Activated T-cell treated with anti-CD3 and anti-CD28 coated beads for 4 hours (primary cell): ENCODE data around the gene DUSP10.

Experiments
- DNase-seq: peaks from one replicate; pipeline ENCODE4 v3.0.0-alpha.2; 2020

DUSP10 gene

DNA sequence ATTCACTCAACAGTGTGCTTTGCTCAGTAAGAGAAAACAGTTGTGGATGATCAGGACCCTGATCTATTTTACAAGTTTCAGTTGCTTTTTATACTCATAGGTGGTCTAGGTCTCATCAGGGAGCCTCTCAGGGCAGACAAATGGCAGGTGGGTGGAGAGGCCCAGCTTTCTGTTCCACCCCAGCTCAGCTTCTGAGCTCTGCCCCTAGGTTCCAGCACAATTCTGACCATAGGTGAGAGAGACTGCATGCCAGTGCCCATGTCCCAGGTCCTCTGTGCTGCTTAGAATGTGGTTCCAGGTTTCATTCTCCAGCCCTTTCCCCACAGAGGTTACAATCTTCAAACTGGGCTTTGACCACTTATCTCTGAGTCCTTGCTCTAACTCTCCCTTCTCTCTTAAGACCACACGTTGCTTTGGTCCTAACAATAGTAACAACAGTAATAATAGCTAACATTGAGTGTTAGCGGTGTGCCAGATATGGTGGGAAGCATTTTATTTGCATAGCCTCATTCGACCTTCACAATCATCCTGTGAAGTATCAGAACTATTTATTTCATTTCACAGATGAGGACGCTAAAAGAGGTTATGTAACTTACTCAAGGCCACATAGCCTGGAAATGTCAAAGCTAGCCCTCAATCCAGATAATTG lies 19.6 kb upstream of the DUSP10 start:
- DNase-seq = no peak

DNA sequence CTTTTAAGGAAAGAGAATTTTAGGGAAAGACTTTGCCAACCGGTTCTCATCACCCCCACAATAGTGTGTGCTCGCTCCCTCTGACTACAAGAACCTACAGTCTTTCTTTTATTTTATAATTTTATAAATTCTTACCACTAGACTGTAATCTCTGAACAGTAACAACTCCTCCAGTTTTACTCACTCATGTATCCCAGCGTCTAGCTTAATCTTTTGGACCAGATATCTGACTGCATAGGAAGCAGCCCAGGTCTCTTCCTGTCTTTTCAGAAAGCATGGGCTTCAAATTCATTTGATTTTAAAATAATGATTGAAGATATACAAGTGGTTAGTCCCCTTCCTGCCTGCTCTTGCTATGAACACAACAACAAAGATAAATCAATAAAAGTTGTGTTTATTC lies 19.0 kb upstream of the DUSP10 start:
- DNase-seq = no peak

DNA sequence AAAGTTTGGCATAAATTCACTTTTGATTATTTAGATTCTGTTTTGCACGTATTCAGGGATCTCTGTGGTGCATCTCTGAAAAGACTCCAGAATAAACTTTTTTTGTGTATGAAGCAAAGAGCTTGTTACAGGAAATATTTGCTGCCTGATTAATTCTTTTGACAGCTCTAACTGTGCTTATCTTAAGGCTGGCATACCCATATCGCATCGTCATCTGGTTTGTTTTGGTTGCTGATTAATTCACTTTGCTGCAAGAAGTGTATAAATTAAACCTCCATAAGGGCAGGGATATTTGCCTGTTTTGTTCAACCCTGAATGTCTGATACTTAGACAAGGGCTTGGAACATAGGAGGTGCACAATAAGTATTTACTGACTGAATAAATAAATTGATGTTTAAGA lies 17.5 kb upstream of the DUSP10 start:
- no peak for DNase-seq

DNA sequence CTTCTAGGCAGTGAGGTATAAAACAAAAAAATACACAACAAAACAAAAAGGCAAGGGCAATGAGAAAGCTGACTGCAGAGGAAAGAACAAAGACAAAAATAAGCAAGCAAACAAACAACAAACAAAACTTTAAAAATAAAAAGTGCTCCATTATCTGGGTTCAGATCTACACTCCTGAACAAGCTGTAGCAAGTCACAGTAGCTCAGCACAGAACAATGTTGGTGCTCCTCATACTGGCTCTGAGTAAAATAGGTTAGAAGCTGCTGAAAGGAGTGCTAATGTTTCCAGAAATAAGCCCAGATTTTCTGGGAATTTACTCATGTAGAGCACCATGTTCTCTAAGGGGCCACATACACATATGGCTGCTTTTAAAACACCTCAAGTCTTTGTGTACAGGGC lies 16.6 kb upstream of the DUSP10 start:
- no peak for DNase-seq

DNA sequence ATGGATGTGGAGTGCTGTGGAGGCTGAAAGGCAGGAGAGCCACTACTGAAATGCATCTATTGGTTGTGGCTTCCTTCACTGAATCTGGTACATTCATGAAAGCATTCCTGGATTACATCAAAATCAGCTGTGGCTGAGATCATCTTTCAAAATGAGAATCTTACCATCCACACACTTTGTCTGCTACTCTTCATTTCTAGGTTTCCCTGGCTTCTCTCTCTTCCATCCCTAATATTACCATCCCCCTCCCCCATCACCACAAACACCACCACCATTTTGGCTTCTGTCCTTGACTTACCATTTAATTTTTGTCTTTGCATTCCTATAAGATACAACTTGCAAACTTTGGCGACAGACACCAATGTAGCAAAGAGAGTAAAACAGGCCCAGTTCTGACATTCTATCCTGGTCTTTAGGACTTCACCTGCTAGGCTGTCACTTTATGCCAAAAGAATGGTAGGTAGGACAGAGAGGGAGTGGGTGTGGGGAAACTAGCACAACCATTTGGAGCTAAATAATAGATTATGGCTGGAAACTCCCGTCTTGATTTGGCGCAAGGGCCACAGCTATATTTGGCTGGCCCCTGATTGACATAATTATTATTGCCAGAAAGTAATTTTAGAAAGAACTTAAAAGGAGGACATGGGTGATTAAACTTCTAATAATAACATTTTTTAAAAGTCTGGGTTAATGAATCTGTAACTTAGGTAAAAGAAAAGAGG lies 15.1 kb upstream of the DUSP10 start:
- no peak for DNase-seq

DNA sequence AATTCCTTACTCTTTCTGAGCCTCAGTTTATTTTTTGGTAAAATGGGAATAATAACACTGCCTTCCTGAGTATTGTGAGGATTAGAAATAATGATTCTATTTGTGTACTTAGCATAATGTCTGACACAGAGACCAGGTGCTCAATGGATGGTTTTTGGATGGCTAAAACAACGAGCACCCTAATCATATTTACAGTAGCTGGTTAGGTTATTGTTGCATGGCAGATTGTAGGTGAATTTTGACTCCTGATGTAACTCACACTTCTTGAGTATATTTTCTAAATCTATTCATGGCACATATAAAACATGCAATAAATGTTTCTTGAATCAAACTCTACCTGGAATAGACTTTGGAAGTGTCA lies 11.9 kb upstream of the DUSP10 start:
- DNase-seq = no peak

DNA sequence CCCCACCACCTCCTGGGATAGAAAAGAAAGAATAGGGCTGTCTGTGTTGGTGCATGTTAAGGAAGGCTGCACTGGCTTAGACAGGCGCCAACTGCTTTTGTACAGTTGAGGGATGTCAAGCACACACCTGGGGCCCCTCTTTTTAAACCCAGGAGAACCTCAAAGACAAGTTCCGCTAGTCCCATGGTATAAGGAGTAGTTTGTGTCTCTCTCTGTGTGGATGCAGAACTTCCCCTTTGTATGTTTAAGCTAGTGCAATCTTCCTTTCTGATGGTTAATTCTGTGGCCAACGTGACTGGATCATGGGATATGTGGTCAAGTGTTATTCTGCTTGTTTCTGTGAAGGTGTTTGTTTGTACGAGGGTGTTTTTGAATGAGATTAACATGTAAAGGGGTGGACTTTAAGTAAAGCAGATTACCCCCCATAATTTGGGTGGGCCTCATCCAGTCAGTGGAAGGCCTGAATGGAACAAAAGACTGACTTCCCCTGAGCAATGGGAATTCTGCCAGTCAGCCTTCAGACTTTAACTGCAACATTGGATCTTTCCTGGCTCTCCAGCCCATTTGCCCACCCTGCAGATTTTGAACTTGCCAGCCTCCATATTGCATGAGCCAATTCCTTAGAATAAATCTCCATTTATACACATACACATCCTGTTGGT lies 9.5 kb upstream of the DUSP10 start:
- DNase-seq = no peak

DNA sequence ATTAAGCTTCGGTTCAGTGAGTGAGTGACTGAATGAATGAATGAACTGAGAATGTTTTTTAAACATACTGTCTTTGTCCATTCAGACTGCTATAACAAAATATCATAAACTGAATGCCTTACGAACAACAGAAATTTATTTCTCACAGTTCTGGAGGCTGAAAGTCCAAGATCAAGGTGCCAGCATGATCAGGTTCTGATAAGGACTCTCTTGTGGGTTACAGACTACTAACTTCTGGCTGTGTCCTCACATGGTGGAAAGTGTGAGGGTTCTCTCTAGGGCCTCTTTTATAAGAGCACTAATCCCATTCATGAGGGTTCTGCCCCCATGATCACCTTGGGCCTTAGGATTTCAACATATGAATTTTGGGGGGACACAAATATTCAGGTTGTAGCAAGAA lies 7.1 kb upstream of the DUSP10 start:
- no peak for DNase-seq

DNA sequence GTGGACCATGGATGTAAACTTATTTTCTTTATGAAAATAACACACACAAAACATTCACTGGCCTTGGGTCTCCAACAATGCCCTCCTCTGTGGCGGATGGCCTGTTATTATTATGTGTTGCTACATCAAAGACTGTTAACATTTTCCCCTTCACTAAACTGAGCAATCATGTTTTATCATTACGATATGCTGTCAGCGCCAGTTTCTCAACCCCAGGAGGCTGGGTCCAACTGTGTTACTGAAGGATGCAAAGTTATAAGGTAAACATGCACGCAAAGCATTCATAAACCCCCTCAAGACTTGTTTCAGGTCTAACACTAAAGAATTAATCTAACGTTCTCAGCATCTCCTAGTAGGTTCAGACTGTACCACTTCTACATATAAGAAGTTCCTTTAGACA lies 6.0 kb upstream of the DUSP10 start:
- no peak for DNase-seq

DNA sequence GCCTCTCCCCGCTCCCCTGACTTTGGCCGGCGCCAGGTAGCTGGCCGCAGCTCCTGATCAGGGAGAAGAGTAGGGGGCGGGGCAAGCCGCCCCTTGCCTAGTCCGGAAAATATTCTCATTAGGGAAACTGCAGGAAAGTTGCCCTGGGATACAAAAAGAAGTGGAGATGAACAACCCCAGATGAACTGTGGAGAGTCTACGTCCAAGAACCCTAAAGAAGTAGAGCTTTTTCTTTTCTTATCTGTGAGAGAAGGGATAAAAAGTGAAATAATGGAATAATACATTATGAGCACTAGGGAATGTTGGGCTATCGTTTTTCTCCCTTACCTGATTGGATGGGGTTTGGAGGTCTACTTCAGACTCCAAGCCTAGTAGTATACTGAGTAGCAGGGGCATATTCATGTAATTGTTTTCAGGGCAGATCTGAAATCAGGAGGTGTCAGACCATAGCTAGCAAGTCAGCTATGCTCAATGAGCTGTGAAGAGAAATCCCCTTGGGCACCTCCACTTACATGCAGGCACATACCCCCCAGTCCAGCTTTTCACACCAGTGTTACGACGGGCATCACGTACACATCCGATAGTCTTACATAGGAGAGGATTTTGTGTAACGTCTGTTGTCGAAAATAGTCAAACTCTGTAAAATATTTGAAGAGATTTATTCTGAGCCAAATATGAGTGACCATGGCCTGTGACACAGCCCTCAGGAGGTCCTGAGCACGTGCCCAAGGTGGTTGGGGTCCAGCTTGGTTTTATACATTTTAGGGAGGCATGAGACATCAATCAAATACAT lies 1.7 kb upstream of the DUSP10 start:
- DNase-seq = no peak

DNA sequence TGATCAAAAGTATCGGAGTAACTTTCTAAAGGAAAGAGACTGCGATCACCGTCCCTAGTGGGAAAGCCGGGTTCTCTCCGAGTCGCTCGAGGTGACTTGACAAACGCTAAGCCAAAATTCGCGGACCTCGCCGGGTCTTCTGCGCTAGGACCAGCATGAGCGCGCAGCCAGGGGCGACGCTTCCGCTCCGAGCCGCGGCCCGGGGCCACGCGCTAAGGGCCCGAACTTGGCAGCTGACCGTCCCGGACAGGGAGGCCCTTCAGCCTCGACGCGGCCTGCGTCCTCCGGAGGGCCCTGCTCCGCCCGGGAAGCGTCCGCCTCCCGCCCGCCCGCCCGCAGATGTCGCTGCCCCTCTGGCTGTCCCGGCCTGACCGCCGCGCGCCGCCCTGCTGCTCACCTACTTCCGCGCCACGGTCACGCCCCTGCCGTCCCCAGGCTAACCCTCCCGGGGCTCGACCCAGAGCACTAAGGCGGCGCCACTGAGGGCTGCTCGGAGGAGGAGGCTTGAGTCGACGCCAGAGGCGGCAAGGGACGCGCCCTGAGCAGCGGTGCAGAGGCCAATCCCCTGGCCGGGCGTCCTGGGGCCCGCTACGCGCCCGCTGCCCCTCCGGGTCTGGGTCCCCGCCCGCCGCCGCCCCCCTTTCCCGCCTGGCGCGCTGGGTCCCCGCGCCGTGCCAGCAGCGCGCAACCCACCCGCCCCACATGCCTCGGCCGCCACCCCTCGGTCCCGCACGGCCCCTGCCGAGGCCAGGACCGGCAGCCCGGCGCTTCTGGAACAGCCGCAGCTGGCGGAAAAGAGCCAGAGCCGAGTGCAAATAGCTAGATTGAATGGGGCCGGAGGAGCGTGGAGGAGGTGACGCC lies 896 bp upstream of the DUSP10 start:
- peak; percentile 54 for DNase-seq

DNA sequence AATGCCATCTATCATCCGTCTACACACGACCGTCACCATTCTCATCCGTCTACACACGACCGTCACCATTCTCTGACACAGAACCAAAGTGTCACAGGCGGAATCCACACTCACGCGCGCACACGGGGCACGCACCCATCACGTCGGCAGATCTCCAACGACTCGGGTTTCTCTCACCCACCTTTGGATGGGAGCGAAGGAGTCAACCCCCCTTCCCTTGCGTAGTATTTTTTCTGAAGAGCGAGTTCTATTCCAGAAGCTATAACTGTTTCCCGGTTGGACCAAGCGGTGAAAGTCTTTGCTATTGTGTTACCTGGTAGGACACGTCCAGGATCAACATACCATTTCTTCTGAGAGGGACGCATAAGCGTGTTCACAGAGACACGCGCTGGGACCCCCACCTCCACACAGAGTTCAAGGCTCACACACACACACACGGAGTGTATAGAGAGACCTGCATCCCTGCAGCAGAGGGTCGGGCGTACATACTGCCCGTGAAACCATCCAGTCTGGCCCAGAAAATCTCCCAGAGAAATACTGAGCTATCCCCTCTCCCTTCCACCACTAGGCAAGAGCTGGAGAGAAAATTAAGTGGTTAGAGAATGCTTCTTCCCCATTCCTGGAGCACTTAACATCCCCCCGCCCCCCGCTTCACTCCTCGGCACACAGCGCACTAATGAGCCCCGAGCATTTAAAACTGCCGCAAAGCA lies 741 bp downstream of the DUSP10 start:
- DNase-seq = peak; percentile 9

DNA sequence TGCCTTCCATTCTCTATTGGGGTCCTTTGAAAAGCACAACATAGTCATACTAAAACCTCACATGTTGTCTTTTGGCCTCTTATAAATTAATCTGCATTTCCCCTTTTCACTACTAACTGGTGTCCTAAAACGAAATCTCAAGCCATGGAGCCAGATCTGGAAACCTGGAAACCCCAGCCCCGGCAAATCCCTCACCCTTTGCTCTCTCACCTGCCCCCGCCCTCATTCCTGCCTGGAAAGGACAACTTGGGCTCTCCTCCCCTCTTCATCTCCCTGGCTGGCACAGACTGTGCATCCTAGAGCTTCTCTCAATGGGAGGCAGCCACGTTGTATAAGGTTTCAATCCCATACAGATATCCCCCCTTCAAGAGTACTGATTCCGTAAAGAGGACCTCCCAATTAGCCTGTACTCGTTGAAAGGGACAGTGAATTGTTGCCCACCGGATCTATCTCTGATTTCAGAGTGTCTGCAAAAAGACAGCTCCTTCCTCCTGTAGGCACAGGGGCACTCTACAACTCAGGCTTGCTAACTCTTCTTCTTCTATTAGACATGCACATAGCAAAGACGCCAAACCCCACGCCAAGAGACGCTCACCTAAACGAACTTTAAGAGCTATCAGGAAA lies 1.4 kb downstream of the DUSP10 start:
- DNase-seq = no peak

DNA sequence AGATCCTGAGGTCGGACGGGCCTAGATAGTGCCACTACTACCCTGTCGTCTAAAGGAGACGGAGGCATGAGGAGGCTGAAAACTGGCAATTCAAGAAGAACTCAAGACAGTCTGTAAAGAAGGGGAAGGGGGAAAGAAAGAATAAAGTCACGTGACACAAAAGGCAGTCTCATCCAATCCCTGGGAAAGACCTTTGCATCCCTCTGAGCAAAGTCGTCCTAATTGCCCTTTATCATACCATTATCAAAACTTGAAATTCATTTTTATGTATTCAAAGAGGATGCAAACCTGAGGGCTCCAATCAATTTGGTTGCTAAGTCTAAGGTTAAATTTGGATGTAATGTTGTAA lies 2.2 kb downstream of the DUSP10 start:
- no peak for DNase-seq

DNA sequence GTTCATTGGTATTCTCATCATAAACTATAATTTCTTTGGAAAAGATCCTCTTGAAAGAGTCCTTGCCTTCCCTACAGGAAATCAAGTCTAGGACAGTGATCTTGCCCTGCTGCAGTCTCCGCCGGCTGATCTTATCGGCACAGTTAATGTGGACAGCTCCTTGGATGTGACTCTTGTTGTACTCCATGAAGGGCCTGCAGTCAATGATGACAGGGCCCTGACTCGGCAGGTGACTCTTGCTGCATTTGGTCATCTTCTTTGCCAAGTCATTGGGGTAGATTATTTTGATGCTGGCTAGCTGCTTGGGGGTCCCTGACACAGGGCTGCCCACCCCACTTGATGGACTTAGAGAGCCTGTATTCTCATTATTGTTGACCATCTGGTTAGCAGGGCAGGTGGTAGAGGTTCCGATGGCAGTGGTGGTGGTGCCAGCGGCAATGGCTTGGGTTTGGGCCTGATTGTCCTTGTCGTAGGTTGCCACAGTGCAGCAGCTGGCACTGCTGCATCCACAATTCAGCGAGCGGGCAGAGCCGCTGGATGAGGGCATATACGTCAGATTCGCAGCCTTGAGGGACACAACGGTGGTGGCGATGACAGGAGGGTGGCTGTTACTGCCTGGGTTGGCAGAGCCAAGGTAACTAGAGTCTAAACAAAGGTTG lies 2.7 kb downstream of the DUSP10 start:
- DNase-seq = no peak

DNA sequence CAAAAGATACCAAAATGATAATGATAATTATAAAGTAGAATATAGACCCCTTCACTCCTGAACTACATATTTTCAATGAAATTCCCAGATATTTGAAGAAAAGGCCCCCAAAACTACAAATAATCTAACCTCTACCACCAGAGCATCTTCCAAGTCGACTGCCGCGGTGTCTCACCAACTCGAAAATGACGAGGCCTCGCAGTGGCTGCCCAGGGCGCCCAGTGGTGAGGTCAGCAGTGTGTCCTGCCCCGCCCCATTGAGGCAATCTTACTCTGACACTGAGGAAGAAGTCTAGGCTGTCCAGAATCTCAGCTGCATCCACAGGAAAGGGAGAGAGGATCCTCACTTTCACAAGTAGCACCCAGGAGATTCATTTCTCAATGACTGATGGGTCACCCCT lies 5.2 kb downstream of the DUSP10 start:
- DNase-seq = no peak

DNA sequence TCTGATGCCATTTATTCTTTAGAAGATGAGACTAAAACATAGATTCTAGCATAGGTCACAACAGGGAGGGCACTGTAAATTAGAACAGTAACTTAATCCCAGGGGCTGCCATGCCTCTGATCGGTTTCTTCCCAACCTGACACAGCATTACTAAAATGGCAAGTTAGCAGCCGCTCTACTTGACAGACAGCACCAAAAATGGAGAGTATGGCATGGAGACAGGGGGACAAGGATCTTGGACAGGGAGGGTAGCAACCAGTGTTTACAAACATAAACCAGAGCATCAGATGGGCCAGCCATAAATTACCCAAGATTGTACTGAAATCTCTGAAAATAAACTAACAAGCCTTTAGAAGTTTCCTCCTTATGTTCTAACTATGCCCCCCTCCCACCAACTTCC lies 5.9 kb downstream of the DUSP10 start:
- DNase-seq = no peak

DNA sequence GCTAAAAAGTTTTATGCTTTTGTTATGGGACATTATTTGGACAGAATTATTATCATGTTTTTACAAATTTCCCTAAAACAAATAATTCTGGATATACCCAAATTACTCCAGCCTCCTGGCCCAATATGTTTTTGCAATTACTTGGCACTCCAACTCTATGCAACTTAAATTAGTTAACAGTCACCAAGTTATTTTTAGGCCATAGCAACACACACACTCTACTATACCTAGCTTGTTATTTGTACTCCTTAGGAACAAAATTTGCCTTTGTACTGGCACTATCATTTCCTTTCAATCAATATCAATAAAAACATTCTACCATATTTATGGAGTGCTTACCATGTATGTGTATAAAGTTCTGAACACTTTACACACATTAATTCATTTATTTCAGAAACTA lies 7.7 kb downstream of the DUSP10 start:
- no peak for DNase-seq

DNA sequence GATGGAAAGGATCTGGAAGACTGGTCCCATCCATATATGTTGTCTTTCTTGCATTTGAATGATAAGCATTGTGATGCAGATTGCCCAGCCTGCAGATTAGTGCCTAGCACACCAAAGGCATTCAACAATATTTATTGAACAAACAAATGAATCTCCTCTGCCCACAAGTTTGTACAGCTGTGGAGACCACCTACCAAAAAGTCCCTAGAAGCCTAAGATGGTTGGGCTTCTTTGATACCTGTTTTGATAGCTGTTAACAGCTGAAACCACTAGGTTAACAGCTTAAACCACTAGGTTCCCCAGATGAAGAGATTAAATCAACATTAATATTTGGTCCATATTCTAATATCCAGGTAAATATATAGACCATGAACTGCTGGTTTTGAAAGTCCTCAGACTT lies 9.8 kb downstream of the DUSP10 start:
- DNase-seq = no peak

DNA sequence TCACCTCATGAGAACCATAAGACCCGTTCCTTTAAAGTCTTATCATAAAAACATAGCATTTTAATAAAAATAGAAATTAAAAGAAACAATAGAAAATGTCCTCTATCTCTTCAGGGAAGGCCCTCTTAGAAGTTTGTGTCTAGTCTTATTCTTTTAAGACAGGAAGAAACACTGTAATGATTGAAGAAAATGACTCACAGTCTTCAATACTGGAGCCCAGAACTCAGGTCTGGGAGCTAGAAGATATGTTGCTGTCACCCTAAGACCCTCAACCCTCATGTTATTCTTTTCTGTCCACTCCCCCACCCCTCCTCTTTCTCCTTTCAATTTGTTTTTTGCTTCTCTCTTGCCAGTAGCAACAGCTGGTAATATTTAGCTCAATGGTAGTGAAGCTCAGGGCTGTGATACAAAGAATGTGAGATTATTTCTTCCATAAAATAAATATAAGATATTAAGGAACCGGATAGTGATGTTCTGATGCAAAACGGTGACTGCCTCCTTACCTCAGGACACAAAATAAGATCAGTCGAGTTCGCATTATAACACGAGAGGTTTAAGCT lies 12.0 kb downstream of the DUSP10 start:
- DNase-seq = no peak

DNA sequence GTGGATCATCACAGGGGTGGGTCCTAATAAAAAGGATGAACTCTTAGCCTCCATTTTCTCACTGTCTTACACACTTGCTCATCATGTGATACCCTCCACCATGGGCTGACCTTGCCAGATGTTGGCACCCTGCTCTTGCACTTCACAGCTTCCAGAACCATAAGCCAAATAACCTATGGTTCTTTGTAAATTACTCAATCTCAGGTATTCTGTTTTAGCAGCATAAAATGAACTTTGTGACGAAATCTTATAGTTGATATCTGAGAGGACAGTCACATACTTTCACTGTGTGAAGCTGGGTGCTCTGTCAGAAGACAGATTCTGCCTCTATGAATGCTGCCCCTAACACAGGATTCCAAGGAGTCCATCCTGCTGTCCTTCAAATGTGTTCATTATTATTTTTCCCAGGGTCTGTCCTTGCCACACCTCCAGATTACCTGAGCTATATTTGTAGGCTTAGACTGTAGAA lies 13.8 kb downstream of the DUSP10 start:
- no peak for DNase-seq
